Renal pelvis (tissue), 12 donors: ENCODE results near the gene FEZF2. TPM values are rescaled to one million over a fixed set of nuclear protein-coding genes. Genes with fewer than 3 reads are reported as not detected.

Experiments
- DNase-seq: peaks from one replicate; pipeline ENCODE4 v3.0.0-alpha.2; 2013
- long read RNA-seq, 16 experiments: transcript quantifications; one replicate each; lab custom pipeline, GENCODE V29; 2026
- polyA plus RNA-seq, 3 donors: library from polyadenylated mRNA; unstranded; fragments of 120-200 nt; gene quantifications; one replicate each; pipeline ENCODE4 v1.2.1, GENCODE V29; 2013; ENCODE audit not compliant: insufficient read length in 3 of 3

Gene FEZF2
- not detected for polyA plus RNA-seq
- long read RNA-seq, donor 1 = 0 reads
- long read RNA-seq, donor 2 = 0 reads
- long read RNA-seq, donor 3 = 0 reads
- long read RNA-seq, donor 4 = 0 reads
- long read RNA-seq, donor 5 = 0 reads
- long read RNA-seq, donor 6 = 0 reads
- long read RNA-seq, donor 7 = 0 reads
- long read RNA-seq, donor 8 = 0 reads
- long read RNA-seq, donor 9 = 0 reads
- long read RNA-seq, donor 10 = 0 reads
- long read RNA-seq, donor 11 = 0 reads
- long read RNA-seq, donor 12 = 0 reads
- long read RNA-seq, donor 13 = 0 reads
- long read RNA-seq, donor 14 = 0 reads
- long read RNA-seq, donor 15 = 0 reads
- long read RNA-seq, donor 16 = 0 reads

- no peak for DNase-seq
Measured at GRCh38 chr3:62373215-62373614, at the start of gene FEZF2. FEZF2 (minus strand) TSS chr3:62373550; CDS start chr3:62372868, 682 bp downstream.

- no peak for DNase-seq
Measured at GRCh38 chr3:62421207-62421606, 47.9 kb upstream of the FEZF2 start.

GRCh38 chr3:62416144-62416543 is 42.8 kb upstream of the FEZF2 start:
- DNase-seq = no peak

GRCh38 chr3:62415312-62415801 is 42.0 kb upstream of the FEZF2 start:
- DNase-seq = no peak

GRCh38 chr3:62414786-62415185 is 41.4 kb upstream of the FEZF2 start:
- no peak for DNase-seq

- DNase-seq = no peak
Measured at GRCh38 chr3:62413687-62414086, 40.3 kb upstream of the FEZF2 start.

- DNase-seq = no peak
Measured at GRCh38 chr3:62406945-62407344, 33.6 kb upstream of the FEZF2 start.

GRCh38 chr3:62405566-62405965 is 32.2 kb upstream of the FEZF2 start:
- no peak for DNase-seq

GRCh38 chr3:62405135-62405534 is 31.8 kb upstream of the FEZF2 start:
- DNase-seq = no peak

- no peak for DNase-seq
Measured at GRCh38 chr3:62404321-62404720, 31.0 kb upstream of the FEZF2 start.

GRCh38 chr3:62403765-62404164 is 30.4 kb upstream of the FEZF2 start:
- DNase-seq = no peak

- no peak for DNase-seq
Measured at GRCh38 chr3:62392626-62393292, 19.4 kb upstream of the FEZF2 start.

GRCh38 chr3:62387251-62387650 is 13.9 kb upstream of the FEZF2 start:
- DNase-seq = no peak

- no peak for DNase-seq
Measured at GRCh38 chr3:62379321-62379798, 6.0 kb upstream of the FEZF2 start.

GRCh38 chr3:62378921-62379320 is 5.6 kb upstream of the FEZF2 start:
- no peak for DNase-seq

GRCh38 chr3:62378311-62378789 is 5.0 kb upstream of the FEZF2 start:
- DNase-seq = no peak

- DNase-seq = no peak
Measured at GRCh38 chr3:62376906-62377877, 3.8 kb upstream of the FEZF2 start.

GRCh38 chr3:62376454-62376720 is 3.0 kb upstream of the FEZF2 start:
- DNase-seq = no peak

- no peak for DNase-seq
Measured at GRCh38 chr3:62375655-62376453, 2.5 kb upstream of the FEZF2 start.

GRCh38 chr3:62374341-62375218 is 1.2 kb upstream of the FEZF2 start:
- no peak for DNase-seq
